Suprapubic skin (tissue), 4 donors: ENCODE data around the gene OR10D3. TPM values are rescaled to one million over a fixed set of nuclear protein-coding genes. Genes with fewer than 3 reads are reported as not detected.

Experiments used
- DNase-seq, 2 donors: peaks; one replicate each; pipeline ENCODE4 v3.0.0-alpha.2; 2019; ENCODE audit warnings: low spot score in 2 of 2
- H3K27ac ChIP-seq: fragments of 200-600 bp; sonication (generic); one replicate; pipeline ENCODE4 v1.5.1; 2019
- H3K27me3 ChIP-seq: fragments of 200-600 bp; sonication (generic); one replicate; pipeline ENCODE4 v1.5.1; 2019
- H3K36me3 ChIP-seq: fragments of 200-600 bp; sonication (generic); one replicate; pipeline ENCODE4 v1.5.1; 2019
- H3K4me1 ChIP-seq: fragments of 200-600 bp; sonication (generic); one replicate; pipeline ENCODE4 v1.5.1; 2019
- H3K4me3 ChIP-seq: fragments of 200-600 bp; sonication (generic); one replicate; pipeline ENCODE4 v1.5.1; 2019; ENCODE audit warnings: mild to moderate bottlenecking
- H3K9me3 ChIP-seq: fragments of 200-600 bp; sonication (generic); one replicate; pipeline ENCODE4 v1.5.1; 2019
- CTCF ChIP-seq, 2 donors: fragments of 200-600 bp in 1 of 2; fragments of 450-650 bp in 1 of 2; sonication (generic) in 1 of 2; IDR thresholded peaks; one replicate each; pipeline ENCODE4 v1.5.1; 2016 to 2019; ENCODE audit warnings: antibody characterized with exemption in 2 of 2, mild to moderate bottlenecking in 1 of 2, moderate library complexity in 1 of 2
- EP300 ChIP-seq: sonication (generic); formaldehyde crosslinking; IDR thresholded peaks from one replicate; pipeline ENCODE4 v1.6.1; 2017; ENCODE audit warnings: antibody characterized with exemption
- POLR2A ChIP-seq, 2 donors: fragments of 450-650 bp; IDR thresholded peaks; one replicate each; pipeline ENCODE4 v1.6.1; 2017; ENCODE audit warnings: antibody characterized with exemption in 2 of 2, mild to moderate bottlenecking in 2 of 2, moderate library complexity in 2 of 2
- POLR2AphosphoS5 ChIP-seq, 3 donors: sonication (generic); formaldehyde crosslinking; IDR thresholded peaks; one replicate each; pipeline ENCODE4 v1.6.1; 2017; ENCODE audit warnings: antibody characterized with exemption in 3 of 3
- whole genome bisulfite sequencing: methylation state at CpG from one replicate; pipeline ENCODE4 v1.1.5; 2018; 5-methylcytosine and 5-hydroxymethylcytosine counted together
- total RNA-seq, 4 donors: library from RNA; depleted of rRNA; stranded (reverse); fragments of >200 nt; gene quantifications; one replicate each; pipeline ENCODE4 v1.1.0, GENCODE V29; 2016

Gene OR10D3
- total RNA-seq, 4 donors from 2014 or later = not detected

GRCh38 chr11:124197999-124198398 lies 14.9 kb downstream of the OR10D3 start:
- TF ChIP-seq EP300 (no peak), POLR2AphosphoS5 (IDR thresholded peaks at IDR 0.05) (no peak), POLR2A (IDR thresholded peaks at IDR 0.05) (no peak), CTCF (IDR thresholded peaks at IDR 0.05) (no peak)
- no peaks in the 10 kb centered on the region for H3K27me3 ChIP-seq
- DNase-seq = no peak
- H3K27ac ChIP-seq = no peak overlapping the region
- H3K36me3 ChIP-seq = no peaks in the 10 kb centered on the region
- H3K4me1 ChIP-seq = no peaks in the 10 kb centered on the region
- H3K9me3 ChIP-seq = no peaks in the 10 kb centered on the region
- WGBS = 89% methylated on average over 2 of the region's 2 CpGs
- no peak overlapping the region for H3K4me3 ChIP-seq

GRCh38 chr11:124198897-124199296 lies 15.8 kb downstream of the OR10D3 start:
- no peaks in the 10 kb centered on the region for H3K36me3 ChIP-seq
- no peak overlapping the region for H3K4me3 ChIP-seq
- no peak overlapping the region for H3K27ac ChIP-seq
- no peaks in the 10 kb centered on the region for H3K9me3 ChIP-seq
- no peak for DNase-seq
- no peaks in the 10 kb centered on the region for H3K4me1 ChIP-seq
- 95% methylated on average over 7 of the region's 7 CpGs for WGBS
- H3K27me3 ChIP-seq = no peaks in the 10 kb centered on the region
- TF ChIP-seq POLR2A (IDR thresholded peaks at IDR 0.05) (no peak), EP300 (no peak), POLR2AphosphoS5 (IDR thresholded peaks at IDR 0.05) (no peak), CTCF (IDR thresholded peaks at IDR 0.05) (no peak)

- WGBS = 83% methylated on average over 1 of the region's 1 CpG
- Histone ChIP-seq H3K36me3 (no peaks in the 10 kb centered on the region), H3K27me3 (no peaks in the 10 kb centered on the region), H3K9me3 (no peaks in the 10 kb centered on the region), H3K4me1 (no peaks in the 10 kb centered on the region), H3K27ac (no peak overlapping the region), H3K4me3 (no peak overlapping the region)
- no peak for DNase-seq
- no peak for TF ChIP-seq EP300
- TF ChIP-seq POLR2A (IDR thresholded peaks at IDR 0.05) = no peak
- TF ChIP-seq CTCF (IDR thresholded peaks at IDR 0.05) = no peak
- no peak for TF ChIP-seq POLR2AphosphoS5 (IDR thresholded peaks at IDR 0.05)
Observed at GRCh38 chr11:124199702-124200101, 16.6 kb downstream of the OR10D3 start.

- no peak for DNase-seq
- 95% methylated on average over 16 of the region's 16 CpGs for WGBS
- no peaks in the 10 kb centered on the region for H3K4me1 ChIP-seq
- TF ChIP-seq POLR2A (IDR thresholded peaks at IDR 0.05) (no peak), CTCF (IDR thresholded peaks at IDR 0.05) (no peak), EP300 (no peak), POLR2AphosphoS5 (IDR thresholded peaks at IDR 0.05) (no peak)
- H3K27me3 ChIP-seq = no peaks in the 10 kb centered on the region
- no peaks in the 10 kb centered on the region for H3K36me3 ChIP-seq
- no peak overlapping the region for H3K27ac ChIP-seq
- H3K9me3 ChIP-seq = no peaks in the 10 kb centered on the region
- H3K4me3 ChIP-seq = no peak overlapping the region
Observed at GRCh38 chr11:124200671-124201070, 17.5 kb downstream of the OR10D3 start.

- 72% methylated on average over 3 of the region's 3 CpGs for WGBS
- Histone ChIP-seq H3K27me3 (no peaks in the 10 kb centered on the region), H3K27ac (no peak overlapping the region), H3K4me1 (no peaks in the 10 kb centered on the region), H3K9me3 (no peaks in the 10 kb centered on the region), H3K36me3 (no peaks in the 10 kb centered on the region), H3K4me3 (no peak overlapping the region)
- no peak for DNase-seq
- no peak for TF ChIP-seq EP300
- no peak for TF ChIP-seq POLR2AphosphoS5 (IDR thresholded peaks at IDR 0.05)
- no peak for TF ChIP-seq CTCF (IDR thresholded peaks at IDR 0.05)
- no peak for TF ChIP-seq POLR2A (IDR thresholded peaks at IDR 0.05)
Observed at GRCh38 chr11:124202951-124203350, 19.8 kb downstream of the OR10D3 start.
